Kidney epithelial cell (primary cell): ENCODE data around the gene SCARF2. TPM values are rescaled to one million over a fixed set of nuclear protein-coding genes. Genes with fewer than 3 reads are reported as not detected.
"Not testable (repeated sequence)": the region's sequence is repeated elsewhere in the genome, so short reads cannot be mapped to it uniquely, and the experiment has no call there.

Experiments used
- DNase-seq: peaks from one replicate; pipeline ENCODE4 v3.0.0-alpha.2; 2010; ENCODE audit warnings: low read depth
- H3K27me3 ChIP-seq: 2 replicates; pipeline ENCODE4 v1.6.0; 2011; ENCODE audit warnings: low read length; ENCODE audit not compliant: control insufficient read depth, insufficient read depth
- H3K36me3 ChIP-seq: 2 replicates; pipeline ENCODE4 v1.5.1; 2011; ENCODE audit warnings: low read length; ENCODE audit not compliant: control insufficient read depth, insufficient read depth
- H3K4me3 ChIP-seq: 2 replicates; pipeline ENCODE4 v1.5.1; 2011; ENCODE audit warnings: low read depth, mild to moderate bottlenecking, control low read depth, low read length
- CTCF ChIP-seq: IDR thresholded peaks from 2 replicates; pipeline ENCODE4 v1.5.1; 2011; ENCODE audit warnings: mild to moderate bottlenecking, moderate library complexity, low read length, control low read depth, inconsistent platforms; ENCODE audit not compliant: insufficient read depth, poor library complexity, severe bottlenecking
- total RNA-seq: library from RNA; depleted of rRNA; stranded (reverse); fragments of >200 nt; gene quantifications from 2 replicates; pipeline ENCODE4 v1.2.3, GENCODE V29; 2015

Gene SCARF2
- total RNA-seq, 1 donor from 2014 or later = 33.6 TPM

GRCh38 chr22:20475115-20475436 is 37.5 kb upstream of the SCARF2 start:
- Histone ChIP-seq H3K4me3 (no peak overlapping the region), H3K36me3 (no peaks in the 10 kb centered on the region), H3K27me3 (no peaks in the 10 kb centered on the region)
- no peak for DNase-seq
- TF ChIP-seq CTCF = no peak

GRCh38 chr22:20472629-20473442 is 35.2 kb upstream of the SCARF2 start:
- Histone ChIP-seq H3K27me3 (no peaks in the 10 kb centered on the region), H3K4me3 (no peak overlapping the region), H3K36me3 (no peaks in the 10 kb centered on the region)
- no peak for DNase-seq
- no peak for TF ChIP-seq CTCF

GRCh38 chr22:20471126-20471833 is 33.7 kb upstream of the SCARF2 start:
- H3K4me3 ChIP-seq = no peak overlapping the region
- no peaks in the 10 kb centered on the region for H3K27me3 ChIP-seq
- no peaks in the 10 kb centered on the region for H3K36me3 ChIP-seq
- TF ChIP-seq CTCF = no peak
- DNase-seq = no peak

- not testable (repeated sequence) for DNase-seq, H3K4me3 ChIP-seq, H3K36me3 ChIP-seq
These were observed 32.9 kb upstream of the SCARF2 start for GRCh38 chr22:20470525-20470924.

GRCh38 chr22:20469110-20469868 is 31.7 kb upstream of the SCARF2 start:
- no peak for TF ChIP-seq CTCF
- no peak overlapping the region for H3K4me3 ChIP-seq
- H3K27me3 ChIP-seq = no peaks in the 10 kb centered on the region
- no peaks in the 10 kb centered on the region for H3K36me3 ChIP-seq
- DNase-seq = no peak

More at GRCh38 chr22:20470525-20470924, 32.9 kb upstream of the SCARF2 start:
- H3K27me3 ChIP-seq = not testable (repeated sequence)
